Measurements from ENCODE around the gene BBS2. TPM values are rescaled to one million over a fixed set of nuclear protein-coding genes. Genes with fewer than 3 reads are reported as not detected.

The BBS2 gene
- total and polyA plus RNA-seq, 4 donors: 7.1 to 13.8 (median 11.1) TPM

- Histone ChIP-seq H3K36me3 (ENCODE audit: control insufficient read depth in 4 of 4, insufficient read depth in 3 of 4, low read depth in 1 of 4, low read length in 3 of 4) (no peaks in the 10 kb centered on the region), H3K4me1 (ENCODE audit: control insufficient read depth in 4 of 4, insufficient read depth in 4 of 4, low read length in 3 of 4) (no peaks in the 10 kb centered on the region), H3K9me3 (ENCODE audit: control insufficient read depth in 4 of 4, low read length in 3 of 4) (no peaks in the 10 kb centered on the region), H3K9ac (ENCODE audit: low read depth in 1 of 2, low read length in 2 of 2) (no peak within 1 kb of the TSS), H3K27ac (ENCODE audit: low read depth in 1 of 2, low read length in 2 of 2) (no peak within 1 kb of the TSS), H3K27me3 (ENCODE audit: control insufficient read depth in 4 of 4, insufficient read depth in 4 of 4, low read length in 3 of 4) (no peaks in the 10 kb centered on the region), H3K4me3 (ENCODE audit: low read depth in 1 of 3, low read length in 3 of 3) (no peak within 1 kb of the TSS)
- WGBS: 87% methylated on average over 12 of the region's 12 CpGs
- TF ChIP-seq MAX (IDR thresholded peaks at IDR 0.05): no peak
- TF ChIP-seq ZBTB33 (IDR thresholded peaks at IDR 0.05): no peak
- no peak for DNase-seq (ENCODE audit: low spot score)
Measured at GRCh38 chr16:56564793-56565477, 45.1 kb upstream of the BBS2 start, which contains the start of gene MT4. Gene MT4 (plus strand): TSS chr16:56565073. CDS start chr16:56565129, 56 bp downstream.

GRCh38 chr16:56561126-56561525, 41.3 kb upstream of the BBS2 start:
- 82% methylated on average over 1 of the region's 1 CpG for WGBS
- Histone ChIP-seq H3K4me3 (ENCODE audit: low read depth in 1 of 3, low read length in 3 of 3) (no peak overlapping the region), H3K9ac (ENCODE audit: low read depth in 1 of 2, low read length in 2 of 2) (no peak overlapping the region), H3K4me1 (ENCODE audit: control insufficient read depth in 4 of 4, insufficient read depth in 4 of 4, low read length in 3 of 4) (no peaks in the 10 kb centered on the region), H3K36me3 (ENCODE audit: control insufficient read depth in 4 of 4, insufficient read depth in 3 of 4, low read depth in 1 of 4, low read length in 3 of 4) (no peaks in the 10 kb centered on the region), H3K9me3 (ENCODE audit: control insufficient read depth in 4 of 4, low read length in 3 of 4) (no peaks in the 10 kb centered on the region), H3K27ac (ENCODE audit: low read depth in 1 of 2, low read length in 2 of 2) (no peak overlapping the region), H3K27me3 (ENCODE audit: control insufficient read depth in 4 of 4, insufficient read depth in 4 of 4, low read length in 3 of 4) (no peaks in the 10 kb centered on the region)
- TF ChIP-seq FOXA2 (IDR thresholded peaks at IDR 0.05) (no peak), JUND (IDR thresholded peaks at IDR 0.05) (no peak), HNF4G (IDR thresholded peaks at IDR 0.05) (no peak), CTCF (IDR thresholded peaks at IDR 0.05; ENCODE audit: low read depth, low read length, missing input control) (no peak), NR2F2 (IDR thresholded peaks at IDR 0.05) (no peak), YY1 (IDR thresholded peaks at IDR 0.05) (no peak), ATF3 (IDR thresholded peaks at IDR 0.05) (no peak), EGR1 (IDR thresholded peaks at IDR 0.05; ENCODE audit: low read depth in 2 of 2) (no peak), RAD21 (IDR thresholded peaks at IDR 0.05) (no peak), TAF1 (conservative IDR thresholded peaks at IDR 0.05) (no peak), FOXA1 (IDR thresholded peaks at IDR 0.05) (no peak)
- DNase-seq (ENCODE audit: low spot score): no peak

- Histone ChIP-seq H3K4me1 (ENCODE audit: control insufficient read depth in 4 of 4, insufficient read depth in 4 of 4, low read length in 3 of 4) (no peaks in the 10 kb centered on the region), H3K9me3 (ENCODE audit: control insufficient read depth in 4 of 4, low read length in 3 of 4) (no peaks in the 10 kb centered on the region), H3K9ac (ENCODE audit: low read depth in 1 of 2, low read length in 2 of 2) (no peak overlapping the region), H3K36me3 (ENCODE audit: control insufficient read depth in 4 of 4, insufficient read depth in 3 of 4, low read depth in 1 of 4, low read length in 3 of 4) (no peaks in the 10 kb centered on the region), H3K27me3 (ENCODE audit: control insufficient read depth in 4 of 4, insufficient read depth in 4 of 4, low read length in 3 of 4) (no peaks in the 10 kb centered on the region), H3K4me3 (ENCODE audit: low read depth in 1 of 3, low read length in 3 of 3) (no peak overlapping the region), H3K27ac (ENCODE audit: low read depth in 1 of 2, low read length in 2 of 2) (no peak overlapping the region)
- DNase-seq (ENCODE audit: low spot score): no peak
- WGBS: 34% methylated on average over 1 of the region's 1 CpG
- TF ChIP-seq CTCF (IDR thresholded peaks at IDR 0.05; ENCODE audit: low read depth, low read length, missing input control) (no peak), GABPA (IDR thresholded peaks at IDR 0.05 in 1 of 2, conservative IDR thresholded peaks at IDR 0.05 in 1 of 2) (no peak), TAF1 (conservative IDR thresholded peaks at IDR 0.05) (no peak), ZBTB33 (IDR thresholded peaks at IDR 0.05) (no peak), REST (IDR thresholded peaks at IDR 0.05) (no peak)
Measured at GRCh38 chr16:56560447-56560846, 40.6 kb upstream of the BBS2 start.

Measured in liver (tissue), 9 donors.